Calu3 (cell line): ENCODE data around the gene ABCA2. TPM values are rescaled to one million over a fixed set of nuclear protein-coding genes. Genes with fewer than 3 reads are reported as not detected.

Experiments used
- BruUV-seq: library from RNA; stranded (reverse); fragments of 400-500 nt; replicated peaks from 2 replicates; lab custom pipeline; 2021; lab: Mats Ljungman, UMichigan
- CTCF ChIA-PET: fragments of 300-600 bp; sonication (Branson Sonifier 250); formaldehyde crosslinking; loops from one replicate; lab custom pipeline; 2022; ENCODE audit warnings: antibody characterized with exemption; lab: Charles Lee
- DNase-seq: peaks from one replicate; pipeline ENCODE4 v3.0.0; 2022
- H3K27ac Mint-ChIP-seq: one replicate; pipeline ENCODE4 v1.8.0; 2022; ENCODE audit warnings: mixed read lengths; ENCODE audit not compliant: unreplicated experiment
- H3K27me3 Mint-ChIP-seq: one replicate; pipeline ENCODE4 v1.8.0; 2022; ENCODE audit warnings: mixed read lengths; ENCODE audit not compliant: unreplicated experiment
- H3K36me3 Mint-ChIP-seq: one replicate; pipeline ENCODE4 v1.8.0; 2022; ENCODE audit warnings: mild to moderate bottlenecking, moderate library complexity, mixed read lengths; ENCODE audit not compliant: insufficient read depth, unreplicated experiment
- H3K4me1 Mint-ChIP-seq: one replicate; pipeline ENCODE4 v1.8.0; 2022; ENCODE audit warnings: mild to moderate bottlenecking, low read depth, mixed read lengths; ENCODE audit not compliant: unreplicated experiment
- H3K4me3 Mint-ChIP-seq: one replicate; pipeline ENCODE4 v1.8.0; 2022; ENCODE audit warnings: mild to moderate bottlenecking, low read depth, moderate library complexity, mixed read lengths; ENCODE audit not compliant: unreplicated experiment
- H3K9me3 Mint-ChIP-seq: one replicate; pipeline ENCODE4 v1.8.0; 2022; ENCODE audit warnings: low read depth, mixed read lengths; ENCODE audit not compliant: unreplicated experiment
- intact Hi-C: fragments of 100-400 bp; cut with micrococcal nuclease; formaldehyde crosslinking; loops from one replicate; pipeline ENCODE4 v1.10.0; 2022; ENCODE audit not compliant: unreplicated experiment
- total RNA-seq: library from RNA; stranded (reverse); gene quantifications from 2 replicates; pipeline ENCODE4 v1.2.3, GENCODE V29; 2022
- TF ChIP-seq, protein P1 (sequence below): fragments of 200-600 bp; IDR thresholded peaks from one replicate; pipeline ENCODE4 v1.8.0; 2022; ENCODE audit warnings: antibody characterized with exemption; ENCODE audit not compliant: unreplicated experiment

ABCA2 gene
- total RNA-seq, 1 experiment from 2014 or later = 47.6 TPM

DNA sequence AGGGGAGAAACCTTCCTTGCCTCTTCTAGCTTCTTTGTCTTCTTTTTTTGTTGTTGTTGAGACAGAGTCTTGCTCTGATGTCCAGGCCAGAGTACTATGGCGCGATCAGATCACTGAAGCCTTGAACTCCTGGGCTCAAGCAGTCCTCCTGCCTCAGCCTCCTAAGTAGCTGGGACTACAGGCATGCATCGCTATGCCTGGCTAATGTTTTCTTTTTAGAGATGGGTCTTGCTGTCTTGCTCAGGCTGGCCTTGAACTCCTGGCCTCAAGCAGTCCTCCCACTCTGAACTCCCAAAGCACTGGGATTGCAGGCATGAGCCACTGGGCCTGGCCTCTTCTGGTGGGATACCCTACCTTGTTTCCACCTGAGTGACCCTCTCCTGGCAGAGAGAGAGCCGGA, 39.2 kb downstream of the ABCA2 start:
- peaks cover 28% of the 10 kb centered on the region for H3K27me3 Mint-ChIP-seq
- intact Hi-C loops = no loop called here
- TF ChIP-seq, protein P1, sequence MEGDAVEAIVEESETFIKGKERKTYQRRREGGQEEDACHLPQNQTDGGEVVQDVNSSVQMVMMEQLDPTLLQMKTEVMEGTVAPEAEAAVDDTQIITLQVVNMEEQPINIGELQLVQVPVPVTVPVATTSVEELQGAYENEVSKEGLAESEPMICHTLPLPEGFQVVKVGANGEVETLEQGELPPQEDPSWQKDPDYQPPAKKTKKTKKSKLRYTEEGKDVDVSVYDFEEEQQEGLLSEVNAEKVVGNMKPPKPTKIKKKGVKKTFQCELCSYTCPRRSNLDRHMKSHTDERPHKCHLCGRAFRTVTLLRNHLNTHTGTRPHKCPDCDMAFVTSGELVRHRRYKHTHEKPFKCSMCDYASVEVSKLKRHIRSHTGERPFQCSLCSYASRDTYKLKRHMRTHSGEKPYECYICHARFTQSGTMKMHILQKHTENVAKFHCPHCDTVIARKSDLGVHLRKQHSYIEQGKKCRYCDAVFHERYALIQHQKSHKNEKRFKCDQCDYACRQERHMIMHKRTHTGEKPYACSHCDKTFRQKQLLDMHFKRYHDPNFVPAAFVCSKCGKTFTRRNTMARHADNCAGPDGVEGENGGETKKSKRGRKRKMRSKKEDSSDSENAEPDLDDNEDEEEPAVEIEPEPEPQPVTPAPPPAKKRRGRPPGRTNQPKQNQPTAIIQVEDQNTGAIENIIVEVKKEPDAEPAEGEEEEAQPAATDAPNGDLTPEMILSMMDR = no peak
- H3K9me3 Mint-ChIP-seq = no peaks in the 10 kb centered on the region
- CTCF ChIA-PET = no interaction called here
- BruUV-seq = no TSS peak
- DNase-seq = no peak
- peaks cover 23% of the 10 kb centered on the region for H3K36me3 Mint-ChIP-seq
- H3K4me3 Mint-ChIP-seq = no peak overlapping the region
- H3K4me1 Mint-ChIP-seq = no peaks in the 10 kb centered on the region
- H3K27ac Mint-ChIP-seq = no peak overlapping the region

DNA sequence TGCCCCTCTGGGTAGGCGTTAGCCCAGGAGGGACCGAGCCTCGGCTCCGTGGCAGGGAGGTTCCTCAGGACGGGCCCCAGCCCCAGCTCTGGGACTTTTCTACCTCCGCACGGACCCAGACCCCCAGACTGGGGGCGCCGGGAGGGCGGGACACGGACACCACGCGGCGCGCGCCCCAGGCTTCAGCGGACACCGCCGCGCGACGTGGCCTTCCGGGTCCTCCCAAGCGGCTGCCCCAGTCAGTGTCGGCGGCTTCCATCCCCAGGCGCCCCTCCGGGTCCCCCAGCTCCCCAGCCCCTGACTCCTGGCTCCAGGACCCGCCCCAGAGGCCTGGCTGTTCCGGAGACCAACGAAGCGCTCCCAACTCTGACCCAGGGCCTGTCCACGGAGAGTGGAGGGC, 42.2 kb downstream of the ABCA2 start:
- peaks cover 4% of the 10 kb centered on the region for H3K36me3 Mint-ChIP-seq
- peaks cover 36% of the 10 kb centered on the region for H3K27me3 Mint-ChIP-seq
- TF ChIP-seq, protein P1 = no peak
- no peak overlapping the region for H3K27ac Mint-ChIP-seq
- CTCF ChIA-PET = no interaction called here
- H3K9me3 Mint-ChIP-seq = no peaks in the 10 kb centered on the region
- no peak overlapping the region for H3K4me3 Mint-ChIP-seq
- intact Hi-C loops = no loop called here
- H3K4me1 Mint-ChIP-seq = no peaks in the 10 kb centered on the region
- DNase-seq = no peak
- BruUV-seq = no TSS peak

DNA sequence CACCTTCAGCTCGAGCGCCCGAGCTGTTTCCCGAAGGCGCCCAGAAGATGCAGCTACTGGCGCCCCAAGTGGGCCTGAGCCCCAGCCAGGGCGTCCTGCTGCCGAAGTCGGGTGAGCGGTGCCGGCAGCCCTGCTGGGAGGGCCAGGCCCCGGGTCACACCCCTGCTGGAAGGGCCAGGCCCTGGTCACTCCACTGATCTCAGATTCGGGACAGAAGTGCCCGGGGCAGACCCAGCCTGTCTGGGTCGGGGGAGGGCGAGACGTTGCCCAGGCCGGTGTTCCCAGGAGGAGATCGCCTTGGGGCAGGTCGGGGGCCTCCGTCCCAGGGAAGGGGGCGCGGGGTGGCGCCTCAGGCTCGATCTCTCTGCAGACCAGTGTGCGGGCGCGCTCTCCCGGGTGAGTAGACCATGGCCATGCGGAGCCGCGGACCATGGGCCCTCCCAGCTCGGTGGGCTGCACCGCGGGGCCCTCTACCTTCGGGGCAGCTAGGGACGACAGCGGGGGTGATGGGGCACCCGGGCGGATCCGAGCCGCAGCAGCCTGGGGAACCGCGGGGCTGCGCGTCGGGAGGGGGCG, 42.9 kb downstream of the ABCA2 start:
- H3K36me3 Mint-ChIP-seq = no peaks in the 10 kb centered on the region
- H3K9me3 Mint-ChIP-seq = no peaks in the 10 kb centered on the region
- no peak for DNase-seq
- intact Hi-C loops = no loop called here
- CTCF ChIA-PET = no interaction called here
- H3K4me3 Mint-ChIP-seq = no peak overlapping the region
- no peak overlapping the region for H3K27ac Mint-ChIP-seq
- TF ChIP-seq, protein P1 = no peak
- H3K27me3 Mint-ChIP-seq = peaks cover 36% of the 10 kb centered on the region
- no peaks in the 10 kb centered on the region for H3K4me1 Mint-ChIP-seq
- BruUV-seq = no TSS peak

DNA sequence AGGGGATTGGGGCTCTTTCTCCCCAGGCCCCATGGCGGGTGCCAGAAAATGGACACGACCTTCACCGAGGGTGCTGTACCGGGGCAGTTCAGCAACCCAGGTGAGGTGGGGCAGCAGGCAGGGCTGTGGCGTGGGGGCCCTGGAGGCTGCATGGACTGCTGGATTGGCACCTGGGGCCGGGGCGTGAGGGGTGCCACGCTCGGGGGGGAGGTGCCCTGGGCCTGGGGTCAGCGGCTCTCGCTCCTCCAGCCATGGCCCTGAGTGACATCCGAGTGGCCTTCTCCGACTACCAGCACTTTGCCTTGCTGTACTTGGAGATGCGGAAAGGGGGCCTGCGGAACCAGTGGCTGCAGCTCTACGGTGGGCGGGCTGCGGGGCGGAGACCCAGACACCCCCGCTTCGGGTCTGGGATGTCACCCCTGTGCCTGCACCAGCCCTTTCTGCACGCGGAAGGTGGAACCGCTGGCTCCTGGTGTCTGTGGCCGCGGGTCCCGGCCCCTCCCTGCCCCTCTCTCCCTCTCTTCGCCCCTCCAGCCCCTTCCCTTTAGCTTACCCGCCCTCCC, 43.5 kb downstream of the ABCA2 start:
- CTCF ChIA-PET = no interaction called here
- no peak for DNase-seq
- Mint-ChIP-seq H3K4me1 (no peaks in the 10 kb centered on the region), H3K36me3 (no peaks in the 10 kb centered on the region), H3K9me3 (no peaks in the 10 kb centered on the region), H3K27me3 (peaks cover 34% of the 10 kb centered on the region), H3K27ac (no peak overlapping the region), H3K4me3 (no peak overlapping the region)
- TF ChIP-seq, protein P1 = no peak
- BruUV-seq = no TSS peak
- intact Hi-C loops = no loop called here
